Suprapubic skin (tissue), 3 donors: ENCODE results near the gene CDK5R1.

ENCODE experiments used
- CTCF ChIP-seq, 2 donors: fragments of 200-600 bp in 1 of 2; fragments of 450-650 bp in 1 of 2; sonication (generic) in 1 of 2; IDR thresholded peaks; one replicate each; pipeline ENCODE4 v1.5.1; 2016 to 2019; ENCODE audit warnings: antibody characterized with exemption in 2 of 2, mild to moderate bottlenecking in 1 of 2, moderate library complexity in 1 of 2
- POLR2A ChIP-seq, 2 donors: fragments of 450-650 bp; IDR thresholded peaks; one replicate each; pipeline ENCODE4 v1.6.1; 2017; ENCODE audit warnings: antibody characterized with exemption in 2 of 2, mild to moderate bottlenecking in 2 of 2, moderate library complexity in 2 of 2

- no peak for TF ChIP-seq CTCF (IDR thresholded peaks at IDR 0.05)
- no peak for TF ChIP-seq POLR2A (IDR thresholded peaks at IDR 0.05)
These were observed 33.4 kb upstream of the CDK5R1 start for GRCh38 chr17:32453370-32453769.
